HG02943 (cell line): ENCODE results near the gene WDR64.

Source experiments
- ATAC-seq: cut with Tn5 transposase; IDR thresholded peaks from one replicate; pipeline ENCODE4 v1.9.1; 2021; ENCODE audit warnings: mild to moderate bottlenecking, low read depth, moderate library complexity; ENCODE audit not compliant: unreplicated experiment

The WDR64 gene

GRCh38 chr1:241827264-241827663 is 175.2 kb downstream of the WDR64 start:
- no peak for ATAC-seq

GRCh38 chr1:241828463-241829021 is 176.5 kb downstream of the WDR64 start:
- no peak for ATAC-seq

GRCh38 chr1:241829468-241829867 is 177.4 kb downstream of the WDR64 start:
- ATAC-seq: no peak

GRCh38 chr1:241834733-241835377 is 182.8 kb downstream of the WDR64 start:
- ATAC-seq: no peak

- ATAC-seq: no peak
These were observed 184.9 kb downstream of the WDR64 start for GRCh38 chr1:241836941-241837340.

GRCh38 chr1:241837416-241837815 is 185.3 kb downstream of the WDR64 start:
- no peak for ATAC-seq

- ATAC-seq: no peak
These were observed 185.8 kb downstream of the WDR64 start for GRCh38 chr1:241837901-241838300.

GRCh38 chr1:241838897-241839296 is 186.8 kb downstream of the WDR64 start:
- no peak for ATAC-seq

GRCh38 chr1:241839369-241839979 is 187.4 kb downstream of the WDR64 start:
- ATAC-seq: peak; percentile 54

GRCh38 chr1:241840164-241840563 is 188.1 kb downstream of the WDR64 start:
- ATAC-seq: no peak

GRCh38 chr1:241841691-241842090 is 189.6 kb downstream of the WDR64 start:
- no peak for ATAC-seq

GRCh38 chr1:241842565-241842964 is 190.5 kb downstream of the WDR64 start:
- no peak for ATAC-seq

GRCh38 chr1:241844593-241844992 is 192.5 kb downstream of the WDR64 start:
- ATAC-seq: no peak

GRCh38 chr1:241846375-241846774 is 194.3 kb downstream of the WDR64 start:
- ATAC-seq: no peak

GRCh38 chr1:241846862-241847539 is 194.9 kb downstream of the WDR64 start:
- ATAC-seq: no peak

GRCh38 chr1:241847540-241847795 is 195.4 kb downstream of the WDR64 start:
- ATAC-seq: no peak

- peak; percentile 97 for ATAC-seq
These were observed 196.0 kb downstream of the WDR64 start, which contains the start of gene EXO1 for GRCh38 chr1:241847796-241848685. TSS of gene EXO1 (plus strand) at chr1:241848204. CDS start at chr1:241850426, 2,222 bp downstream.

- peak; percentile 13 for ATAC-seq
These were observed 196.7 kb downstream of the WDR64 start for GRCh38 chr1:241848686-241849344.

GRCh38 chr1:241849345-241849695 is 197.2 kb downstream of the WDR64 start:
- ATAC-seq: no peak
